22Rv1 (cell line): ENCODE data around the gene PADI3.

Source experiments
- ZFX ChIP-seq: fragments of 450-650 bp; IDR thresholded peaks from 2 replicates; pipeline ENCODE4 v1.6.1; 2017; ENCODE audit warnings: antibody characterized with exemption, borderline replicate concordance
- TF ChIP-seq, protein P1 (sequence below): fragments of 450-650 bp; IDR thresholded peaks from 2 replicates; pipeline ENCODE4 v1.5.1; 2017; ENCODE audit warnings: mild to moderate bottlenecking

DNA sequence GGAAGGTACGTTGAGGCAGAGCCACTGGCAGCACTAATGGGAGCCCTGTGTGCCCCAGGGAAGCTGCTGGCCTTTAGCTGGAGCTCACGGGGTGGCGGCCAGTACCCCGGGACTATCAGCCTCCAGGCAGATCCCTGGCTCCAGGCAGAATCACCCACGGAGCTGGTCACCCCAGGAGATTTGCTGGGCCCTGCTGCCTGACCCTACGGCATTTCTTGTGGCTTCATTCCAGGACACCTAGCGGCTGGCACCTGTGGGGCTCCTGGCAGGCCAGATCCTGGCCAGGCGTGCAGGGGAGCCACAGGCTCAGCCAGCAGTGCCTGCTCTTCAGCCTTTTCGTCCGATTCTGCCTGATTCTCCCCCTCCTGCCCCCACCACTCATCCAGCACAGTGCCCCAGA lies 36.9 kb upstream of the PADI3 start:
- TF ChIP-seq ZFX = no peak
- TF ChIP-seq, protein P1, sequence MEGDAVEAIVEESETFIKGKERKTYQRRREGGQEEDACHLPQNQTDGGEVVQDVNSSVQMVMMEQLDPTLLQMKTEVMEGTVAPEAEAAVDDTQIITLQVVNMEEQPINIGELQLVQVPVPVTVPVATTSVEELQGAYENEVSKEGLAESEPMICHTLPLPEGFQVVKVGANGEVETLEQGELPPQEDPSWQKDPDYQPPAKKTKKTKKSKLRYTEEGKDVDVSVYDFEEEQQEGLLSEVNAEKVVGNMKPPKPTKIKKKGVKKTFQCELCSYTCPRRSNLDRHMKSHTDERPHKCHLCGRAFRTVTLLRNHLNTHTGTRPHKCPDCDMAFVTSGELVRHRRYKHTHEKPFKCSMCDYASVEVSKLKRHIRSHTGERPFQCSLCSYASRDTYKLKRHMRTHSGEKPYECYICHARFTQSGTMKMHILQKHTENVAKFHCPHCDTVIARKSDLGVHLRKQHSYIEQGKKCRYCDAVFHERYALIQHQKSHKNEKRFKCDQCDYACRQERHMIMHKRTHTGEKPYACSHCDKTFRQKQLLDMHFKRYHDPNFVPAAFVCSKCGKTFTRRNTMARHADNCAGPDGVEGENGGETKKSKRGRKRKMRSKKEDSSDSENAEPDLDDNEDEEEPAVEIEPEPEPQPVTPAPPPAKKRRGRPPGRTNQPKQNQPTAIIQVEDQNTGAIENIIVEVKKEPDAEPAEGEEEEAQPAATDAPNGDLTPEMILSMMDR = no peak
